Stimulated activated CD8-positive, alpha-beta memory T cell treated with anti-CD3 and anti-CD28 coated beads, Interleukin-15, amount 100 ng/mL, for 48 hours (primary cell): Measurements from ENCODE around the gene OCLN.
"Not testable (repeated sequence)": the region's sequence is repeated elsewhere in the genome, so short reads cannot be mapped to it uniquely, and the experiment has no call there.

Source experiments
- DNase-seq, 2 donors: peaks; one replicate each; pipeline ENCODE4 v3.0.0-alpha.2; 2020; ENCODE audit warnings: low read depth in 2 of 2

Gene OCLN, protein sequence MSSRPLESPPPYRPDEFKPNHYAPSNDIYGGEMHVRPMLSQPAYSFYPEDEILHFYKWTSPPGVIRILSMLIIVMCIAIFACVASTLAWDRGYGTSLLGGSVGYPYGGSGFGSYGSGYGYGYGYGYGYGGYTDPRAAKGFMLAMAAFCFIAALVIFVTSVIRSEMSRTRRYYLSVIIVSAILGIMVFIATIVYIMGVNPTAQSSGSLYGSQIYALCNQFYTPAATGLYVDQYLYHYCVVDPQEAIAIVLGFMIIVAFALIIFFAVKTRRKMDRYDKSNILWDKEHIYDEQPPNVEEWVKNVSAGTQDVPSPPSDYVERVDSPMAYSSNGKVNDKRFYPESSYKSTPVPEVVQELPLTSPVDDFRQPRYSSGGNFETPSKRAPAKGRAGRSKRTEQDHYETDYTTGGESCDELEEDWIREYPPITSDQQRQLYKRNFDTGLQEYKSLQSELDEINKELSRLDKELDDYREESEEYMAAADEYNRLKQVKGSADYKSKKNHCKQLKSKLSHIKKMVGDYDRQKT

GRCh38 chr5:69492391-69492922 lies at the start of gene OCLN:
TSS of gene OCLN (plus strand) at chr5:69492790. CDS start at chr5:69504245, 11,455 bp downstream.
- no peak for DNase-seq

- no peak for DNase-seq
Measured at GRCh38 chr5:69444127-69444754, 48.3 kb upstream of the OCLN start.

- DNase-seq: no peak
Measured at GRCh38 chr5:69449511-69449910, 43.1 kb upstream of the OCLN start.

DNA sequence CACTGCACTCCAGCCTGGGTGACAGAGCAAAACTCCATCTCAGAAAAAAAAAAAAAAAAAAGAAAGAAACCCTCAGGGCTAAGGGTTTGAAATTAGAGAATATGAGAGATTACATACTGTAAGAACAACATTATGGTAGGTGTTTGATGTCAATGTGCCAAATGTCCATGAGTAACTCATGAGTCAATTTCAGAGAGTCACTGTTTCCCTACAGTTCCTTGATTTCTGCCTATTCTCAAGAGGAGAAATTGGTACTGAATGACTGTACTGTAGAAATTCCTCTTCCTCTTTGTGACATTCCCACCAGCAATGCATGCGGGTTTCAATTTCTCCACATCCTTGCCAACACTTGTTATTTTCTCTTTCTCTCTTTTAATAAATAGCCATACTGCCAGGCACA lies 42.5 kb upstream of the OCLN start:
- DNase-seq: no peak

DNA sequence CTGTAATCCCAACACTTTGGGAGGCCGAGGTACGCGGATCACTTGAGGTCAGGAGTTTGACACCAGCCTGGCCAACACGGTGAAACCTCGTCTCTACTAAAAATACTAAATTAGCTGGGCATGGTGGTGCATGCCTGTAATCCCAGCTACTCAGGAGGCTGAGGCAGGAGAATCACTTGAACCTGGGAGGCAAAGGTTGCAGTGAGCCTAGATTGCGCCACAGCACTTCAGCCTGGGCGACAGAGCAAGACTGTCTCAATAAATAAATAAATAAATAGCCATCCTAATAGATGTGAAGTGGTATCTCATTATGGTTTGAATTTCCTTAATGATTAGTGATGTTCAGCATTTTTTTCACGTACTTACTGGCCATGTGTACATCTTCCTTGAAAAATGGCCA lies 42.1 kb upstream of the OCLN start:
- DNase-seq: not testable (repeated sequence)

DNA sequence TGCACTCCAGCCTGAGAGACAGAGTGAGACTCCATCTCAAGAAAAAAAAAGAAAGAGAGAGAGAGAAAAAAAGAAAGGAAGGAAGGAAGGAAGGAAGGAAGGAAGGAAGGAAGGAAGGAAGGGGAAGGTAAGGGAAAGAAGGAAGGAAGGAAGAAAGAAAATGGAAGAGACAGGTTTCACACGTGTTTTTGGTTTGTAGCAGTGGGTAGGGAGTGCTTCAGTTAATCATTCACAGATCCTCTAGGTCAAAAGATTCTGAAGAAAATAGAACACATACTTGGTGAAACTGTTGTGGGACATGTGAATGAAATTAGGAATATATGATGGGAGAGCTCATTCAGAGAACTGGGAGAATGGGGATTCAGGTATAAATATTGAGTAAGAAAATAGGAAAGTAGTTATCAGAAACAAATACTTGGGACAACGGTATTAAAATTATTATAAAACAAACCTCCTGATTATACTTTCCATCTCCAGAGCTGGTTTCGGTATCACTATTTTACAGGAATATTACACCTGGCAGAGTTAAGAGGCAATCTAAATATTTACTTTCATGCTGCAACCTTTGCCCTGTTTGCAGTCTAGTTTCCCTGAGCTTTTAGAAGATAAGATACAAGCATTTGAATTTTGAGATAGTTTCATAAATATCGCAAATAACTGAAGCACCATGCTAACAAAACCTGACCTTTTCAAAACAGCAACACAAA lies 40.5 kb upstream of the OCLN start:
- DNase-seq: no peak

DNA sequence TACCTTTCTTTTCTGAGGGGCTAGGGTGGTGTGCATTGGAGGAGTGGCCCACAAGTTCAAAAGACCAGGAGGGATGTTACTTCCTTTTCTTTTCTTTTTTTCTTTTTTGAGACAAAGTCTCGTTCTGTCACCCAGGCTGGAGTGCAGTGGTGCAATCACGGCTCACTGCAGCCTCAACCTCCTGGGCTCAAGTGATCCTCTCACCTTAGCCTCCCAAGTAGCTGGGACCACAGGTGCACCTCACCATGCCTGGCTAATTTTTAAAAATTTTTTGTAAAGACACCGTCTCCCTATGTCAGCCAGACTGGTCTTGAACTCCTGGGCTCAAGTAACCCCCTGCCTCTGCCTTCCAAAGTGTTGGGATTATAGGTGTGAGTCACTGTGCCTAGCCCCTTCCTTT lies 39.1 kb upstream of the OCLN start:
- not testable (repeated sequence) for DNase-seq

GRCh38 chr5:69454460-69455249 lies 37.9 kb upstream of the OCLN start:
- DNase-seq: no peak

- DNase-seq: not testable (repeated sequence)
Measured at GRCh38 chr5:69455428-69455988, 37.1 kb upstream of the OCLN start.

- no peak for DNase-seq
Measured at GRCh38 chr5:69462170-69462569, 30.4 kb upstream of the OCLN start.

DNA sequence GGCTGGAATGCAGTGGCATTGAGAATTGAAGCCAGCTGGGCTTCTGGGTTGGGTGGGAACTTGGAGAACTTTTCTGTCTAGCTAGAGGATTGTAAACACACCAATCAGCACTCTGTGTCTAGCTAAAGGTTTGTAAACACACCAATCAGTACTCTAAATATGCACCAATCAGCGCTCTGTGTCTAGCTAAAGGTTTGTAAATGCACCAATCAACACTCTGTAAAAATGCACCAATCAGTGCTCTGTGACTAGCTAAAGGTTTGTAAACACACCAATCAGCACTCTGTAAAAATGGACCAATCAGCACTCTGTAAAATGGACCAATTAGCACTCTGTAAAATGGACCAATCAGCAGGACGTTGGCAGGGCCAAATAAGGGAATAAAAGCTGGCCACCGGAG lies 26.2 kb upstream of the OCLN start:
- not testable (repeated sequence) for DNase-seq

GRCh38 chr5:69467442-69468225 lies 25.0 kb upstream of the OCLN start:
- no peak for DNase-seq

DNA sequence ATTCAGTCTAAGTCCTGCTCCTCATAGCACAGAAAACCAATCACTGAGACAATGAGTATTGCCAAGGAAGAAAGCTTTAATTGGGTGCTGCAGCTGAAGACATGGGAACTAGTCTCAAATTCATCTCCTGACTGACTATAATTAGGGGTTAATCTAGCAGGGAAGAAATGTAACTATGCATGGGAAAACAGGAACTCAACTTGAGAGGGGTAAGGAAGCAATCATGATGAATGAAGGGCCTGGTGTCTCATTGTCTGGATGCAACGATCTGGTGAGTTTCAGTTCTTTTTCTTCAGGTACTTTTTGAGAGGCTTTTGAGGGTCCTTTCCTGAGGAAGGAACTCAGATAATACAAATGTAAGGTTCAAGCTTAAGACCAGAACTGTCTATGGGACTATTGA lies 24.0 kb upstream of the OCLN start:
- no peak for DNase-seq

DNA sequence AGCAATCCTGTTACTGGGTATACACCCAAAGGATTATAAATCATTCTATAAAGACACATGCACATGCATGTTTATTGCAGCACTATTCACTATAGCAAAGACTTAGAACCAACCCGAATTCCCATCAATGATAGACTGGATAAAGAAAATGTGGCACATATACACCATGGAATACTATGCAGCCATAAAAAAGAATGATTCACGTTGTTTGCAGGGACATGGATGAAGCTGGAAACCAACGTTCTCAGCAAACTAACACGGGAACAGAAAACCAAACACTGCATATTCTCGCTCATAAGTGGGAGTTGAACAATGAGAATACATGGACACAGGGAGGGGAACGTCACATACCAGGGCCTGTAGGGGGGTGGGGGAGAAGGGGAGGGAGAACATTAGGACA lies 21.1 kb upstream of the OCLN start:
- not testable (repeated sequence) for DNase-seq

- DNase-seq: not testable (repeated sequence)
Measured at GRCh38 chr5:69472535-69473143, 20.0 kb upstream of the OCLN start.

- DNase-seq: no peak
Measured at GRCh38 chr5:69477170-69477569, 15.4 kb upstream of the OCLN start.

- not testable (repeated sequence) for DNase-seq
Measured at GRCh38 chr5:69478296-69478695, 14.3 kb upstream of the OCLN start.

- DNase-seq: no peak
Measured at GRCh38 chr5:69484891-69485290, 7.7 kb upstream of the OCLN start.

DNA sequence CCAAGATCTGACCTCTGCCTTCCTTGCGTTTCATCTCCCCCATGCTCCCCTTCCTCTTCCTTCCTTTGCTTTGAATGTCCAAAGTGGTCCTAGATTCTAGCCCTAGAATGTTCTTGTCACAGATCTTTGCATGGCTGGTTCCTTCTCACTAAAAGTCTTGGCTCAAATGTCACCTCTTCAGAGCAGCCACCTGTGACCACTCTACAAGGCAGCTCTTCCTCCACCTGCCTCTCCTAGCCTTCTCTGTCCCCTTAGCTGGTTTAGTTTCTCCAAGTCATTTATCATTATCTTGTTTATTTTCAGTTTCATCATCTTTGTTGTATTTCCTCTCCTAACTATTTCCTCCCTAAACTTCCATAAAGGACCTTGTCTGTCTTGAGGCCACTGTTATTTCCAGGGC lies 7.1 kb upstream of the OCLN start:
- DNase-seq: no peak

DNA sequence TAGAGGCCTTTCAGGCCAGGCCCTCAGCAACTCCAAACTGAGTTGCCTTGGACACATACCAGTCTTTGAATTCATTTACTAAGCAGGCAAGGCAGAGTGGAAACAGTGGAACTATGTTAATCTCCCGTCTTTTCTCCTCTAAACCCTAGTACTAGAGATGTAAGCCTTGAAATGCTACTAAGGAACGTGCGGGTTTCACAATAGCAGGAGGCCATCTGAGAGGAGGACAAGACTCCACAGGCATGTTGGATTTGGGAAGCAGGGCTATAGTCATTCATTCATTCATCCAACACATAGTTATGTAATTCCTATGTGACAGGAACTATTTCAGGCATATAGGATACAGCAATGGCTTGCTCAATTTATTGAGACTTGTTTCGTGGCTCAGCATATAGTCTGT lies 3.3 kb upstream of the OCLN start:
- no peak for DNase-seq
